Measurements from ENCODE around the gene SORBS2. TPM values are rescaled to one million over a fixed set of nuclear protein-coding genes. Genes with fewer than 3 reads are reported as not detected.

SORBS2 gene
- total RNA-seq, 1 donor from 2014 or later, result 94.2 TPM

DNA sequence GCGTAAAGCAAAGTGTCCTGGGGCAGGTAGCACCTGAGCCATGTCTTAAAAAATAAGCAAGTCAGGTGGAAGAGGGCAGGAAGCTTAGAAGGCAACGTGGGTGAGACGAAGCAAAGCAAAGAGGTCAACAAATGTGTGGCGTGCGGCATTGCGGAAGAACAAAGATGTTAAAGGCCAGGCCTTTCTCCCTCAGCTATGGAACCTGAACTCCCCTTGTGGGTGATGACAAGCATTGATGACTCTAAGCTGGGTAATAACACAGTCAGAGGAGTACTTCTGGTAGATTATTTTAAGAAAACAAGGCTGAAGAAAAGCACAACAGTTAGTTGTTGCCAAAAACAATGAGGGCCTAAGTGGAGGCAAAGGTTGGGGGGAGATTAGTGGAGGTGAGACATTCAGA is 29.0 kb upstream of the SORBS2 start:
- no peak for DNase-seq (ENCODE audit: low spot score, unreplicated experiment)
- Mint-ChIP-seq H3K9me3 (ENCODE audit: low read depth) (peaks cover 13% of the 10 kb centered on the region), H3K27ac (no peak overlapping the region), H3K36me3 (ENCODE audit: insufficient read depth) (peaks cover 2% of the 10 kb centered on the region), H3K4me1 (ENCODE audit: low read depth) (peaks cover 18% of the 10 kb centered on the region), H3K4me3 (ENCODE audit: low read depth) (no peak overlapping the region), H3K27me3 (no peaks in the 10 kb centered on the region)
- TF ChIP-seq, protein P1, sequence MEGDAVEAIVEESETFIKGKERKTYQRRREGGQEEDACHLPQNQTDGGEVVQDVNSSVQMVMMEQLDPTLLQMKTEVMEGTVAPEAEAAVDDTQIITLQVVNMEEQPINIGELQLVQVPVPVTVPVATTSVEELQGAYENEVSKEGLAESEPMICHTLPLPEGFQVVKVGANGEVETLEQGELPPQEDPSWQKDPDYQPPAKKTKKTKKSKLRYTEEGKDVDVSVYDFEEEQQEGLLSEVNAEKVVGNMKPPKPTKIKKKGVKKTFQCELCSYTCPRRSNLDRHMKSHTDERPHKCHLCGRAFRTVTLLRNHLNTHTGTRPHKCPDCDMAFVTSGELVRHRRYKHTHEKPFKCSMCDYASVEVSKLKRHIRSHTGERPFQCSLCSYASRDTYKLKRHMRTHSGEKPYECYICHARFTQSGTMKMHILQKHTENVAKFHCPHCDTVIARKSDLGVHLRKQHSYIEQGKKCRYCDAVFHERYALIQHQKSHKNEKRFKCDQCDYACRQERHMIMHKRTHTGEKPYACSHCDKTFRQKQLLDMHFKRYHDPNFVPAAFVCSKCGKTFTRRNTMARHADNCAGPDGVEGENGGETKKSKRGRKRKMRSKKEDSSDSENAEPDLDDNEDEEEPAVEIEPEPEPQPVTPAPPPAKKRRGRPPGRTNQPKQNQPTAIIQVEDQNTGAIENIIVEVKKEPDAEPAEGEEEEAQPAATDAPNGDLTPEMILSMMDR (IDR thresholded peaks at IDR 0.05; ENCODE audit: unreplicated experiment), result no peak

DNA sequence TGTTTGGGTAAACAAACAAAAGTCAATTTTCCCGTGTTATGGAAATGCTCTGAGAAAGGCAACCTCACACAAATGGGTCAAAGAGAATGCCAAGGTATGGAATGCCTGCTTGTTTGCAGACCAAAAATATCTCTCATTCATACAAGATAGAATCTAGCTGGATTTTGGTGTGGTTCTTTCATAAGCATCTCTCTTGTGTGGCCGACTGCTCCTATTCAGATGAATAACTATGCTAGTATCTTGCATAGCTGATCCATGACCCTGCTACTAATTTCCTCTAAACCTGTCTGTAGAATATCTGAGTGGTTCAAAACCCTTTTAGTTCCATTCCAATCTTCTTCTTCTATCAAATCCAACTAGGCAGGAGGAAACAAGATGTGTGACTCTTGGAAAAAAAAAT is 28.2 kb upstream of the SORBS2 start:
- no peak for DNase-seq (ENCODE audit: low spot score, unreplicated experiment)
- no peak overlapping the region for H3K4me3 Mint-ChIP-seq (ENCODE audit: low read depth)
- no peaks in the 10 kb centered on the region for H3K27me3 Mint-ChIP-seq
- peaks cover 2% of the 10 kb centered on the region for H3K36me3 Mint-ChIP-seq (ENCODE audit: insufficient read depth)
- peaks cover 18% of the 10 kb centered on the region for H3K4me1 Mint-ChIP-seq (ENCODE audit: low read depth)
- H3K9me3 Mint-ChIP-seq (ENCODE audit: low read depth), result peaks cover 6% of the 10 kb centered on the region
- no peak overlapping the region for H3K27ac Mint-ChIP-seq
- TF ChIP-seq, protein P1 (IDR thresholded peaks at IDR 0.05; ENCODE audit: unreplicated experiment), result no peak

DNA sequence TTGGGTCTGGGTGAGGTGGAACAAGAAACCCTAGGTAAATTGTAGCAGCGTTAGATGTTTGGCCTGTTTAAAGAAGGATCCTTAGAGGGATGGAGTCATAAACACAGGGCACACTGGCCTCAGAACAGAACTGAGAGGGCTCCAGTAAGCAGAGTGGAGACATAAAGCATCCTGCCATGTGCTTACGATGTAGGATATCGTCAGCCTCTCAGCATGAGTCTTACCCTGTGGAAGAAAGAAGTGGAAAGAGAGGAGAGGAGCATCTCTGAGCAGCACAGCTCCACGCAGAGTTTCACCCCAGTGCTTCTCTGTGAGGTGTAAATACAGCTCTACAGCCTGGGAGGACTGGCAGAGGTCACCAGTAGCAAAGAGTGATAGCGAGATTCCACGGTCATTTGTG is 27.8 kb upstream of the SORBS2 start:
- peaks cover 6% of the 10 kb centered on the region for H3K9me3 Mint-ChIP-seq (ENCODE audit: low read depth)
- H3K4me3 Mint-ChIP-seq (ENCODE audit: low read depth), result no peak overlapping the region
- DNase-seq (ENCODE audit: low spot score, unreplicated experiment), result no peak
- no peak overlapping the region for H3K27ac Mint-ChIP-seq
- no peaks in the 10 kb centered on the region for H3K27me3 Mint-ChIP-seq
- H3K4me1 Mint-ChIP-seq (ENCODE audit: low read depth), result peaks cover 18% of the 10 kb centered on the region
- TF ChIP-seq, protein P1 (IDR thresholded peaks at IDR 0.05; ENCODE audit: unreplicated experiment), result no peak
- H3K36me3 Mint-ChIP-seq (ENCODE audit: insufficient read depth), result peaks cover 2% of the 10 kb centered on the region

DNA sequence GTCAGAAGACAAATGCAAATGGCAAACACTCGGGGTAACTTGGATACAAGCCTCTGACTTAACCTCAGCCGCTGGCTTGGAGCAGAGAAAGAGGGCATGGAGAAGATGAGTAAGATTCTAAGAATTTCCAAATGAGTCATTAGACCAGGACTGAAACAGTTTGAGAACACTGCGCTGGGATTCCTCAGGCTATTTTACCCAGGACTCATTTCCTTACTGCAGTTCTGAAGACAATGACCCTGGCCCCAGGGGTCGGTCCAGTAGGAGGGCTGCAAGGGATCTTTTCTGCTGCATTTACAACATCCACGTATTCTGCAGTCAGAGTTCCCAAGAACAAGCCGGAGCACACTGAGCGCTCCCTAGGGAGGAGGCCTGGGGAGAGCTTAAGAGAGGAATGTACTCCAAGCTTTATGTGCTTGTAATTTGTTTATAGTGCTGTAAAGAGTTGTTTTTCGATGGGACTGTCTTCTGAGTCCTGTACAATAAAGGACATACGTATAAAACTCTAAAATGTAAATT is 27.3 kb upstream of the SORBS2 start:
- DNase-seq (ENCODE audit: low spot score, unreplicated experiment), result no peak
- Mint-ChIP-seq H3K4me3 (ENCODE audit: low read depth) (no peak overlapping the region), H3K27me3 (no peaks in the 10 kb centered on the region), H3K36me3 (ENCODE audit: insufficient read depth) (no peaks in the 10 kb centered on the region), H3K9me3 (ENCODE audit: low read depth) (peaks cover 2% of the 10 kb centered on the region), H3K27ac (no peak overlapping the region), H3K4me1 (ENCODE audit: low read depth) (peaks cover 19% of the 10 kb centered on the region)
- TF ChIP-seq, protein P1 (IDR thresholded peaks at IDR 0.05; ENCODE audit: unreplicated experiment), result no peak

DNA sequence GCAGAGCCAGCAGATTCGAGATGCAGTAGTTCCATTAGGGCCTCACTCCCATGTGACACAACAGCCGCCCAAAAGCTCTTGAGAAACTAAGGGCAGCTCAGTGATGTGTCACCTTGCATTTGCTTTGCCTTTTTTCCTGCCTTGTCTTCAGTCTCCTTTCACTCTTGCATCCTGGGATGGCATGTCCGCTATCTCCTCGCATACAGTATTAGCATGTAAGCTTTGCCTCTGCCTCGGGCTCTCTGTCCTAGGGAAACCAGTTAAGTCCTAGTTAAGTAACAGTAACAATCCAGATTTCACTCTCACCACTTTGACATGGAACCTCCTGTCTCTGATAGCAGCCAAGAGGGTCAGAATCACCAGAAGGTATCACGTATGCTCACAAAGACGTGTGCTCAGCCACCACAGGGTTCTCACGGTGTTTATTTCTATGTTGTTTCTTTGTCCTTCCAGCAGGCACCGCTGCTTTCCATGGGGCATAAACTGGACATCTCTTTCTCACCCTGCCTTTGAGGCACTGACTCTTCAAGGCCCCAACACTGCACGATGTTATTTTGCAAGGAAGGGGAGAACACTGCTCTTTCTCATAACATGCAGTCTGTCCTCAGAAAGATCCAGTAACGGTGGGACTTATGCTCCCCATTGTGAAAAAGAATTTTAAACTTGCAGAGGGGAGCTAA is 26.7 kb upstream of the SORBS2 start:
- Mint-ChIP-seq H3K27me3 (no peaks in the 10 kb centered on the region), H3K9me3 (ENCODE audit: low read depth) (peaks cover 2% of the 10 kb centered on the region), H3K27ac (no peak overlapping the region), H3K4me1 (ENCODE audit: low read depth) (peaks cover 21% of the 10 kb centered on the region), H3K36me3 (ENCODE audit: insufficient read depth) (no peaks in the 10 kb centered on the region), H3K4me3 (ENCODE audit: low read depth) (no peak overlapping the region)
- DNase-seq (ENCODE audit: low spot score, unreplicated experiment), result no peak
- TF ChIP-seq, protein P1 (IDR thresholded peaks at IDR 0.05; ENCODE audit: unreplicated experiment), result no peak

All from progenitor cell of endocrine pancreas (in vitro differentiated cells).